Stimulated activated naive CD8-positive, alpha-beta T cell treated with anti-CD3 and anti-CD28 coated beads, Interleukin-15, Interleukin-2, amounts not matched to agents 100 ng/mL and 50 ng/mL, for 24 hours (primary cell): ENCODE results near the gene SHROOM4.

ENCODE experiments used
- H3K27ac Mint-ChIP-seq: one replicate; pipeline ENCODE4 v1.8.0; 2021; ENCODE audit warnings: mild to moderate bottlenecking, mixed read lengths
- H3K27me3 Mint-ChIP-seq: one replicate; pipeline ENCODE4 v1.8.0; 2021; ENCODE audit warnings: mixed read lengths
- H3K36me3 Mint-ChIP-seq: one replicate; pipeline ENCODE4 v1.8.0; 2021; ENCODE audit warnings: low read depth, mixed read lengths
- H3K4me1 Mint-ChIP-seq: one replicate; pipeline ENCODE4 v1.8.0; 2021; ENCODE audit warnings: low read depth, mixed read lengths
- H3K4me3 Mint-ChIP-seq: one replicate; pipeline ENCODE4 v1.8.0; 2021; ENCODE audit warnings: mild to moderate bottlenecking, mixed read lengths
- H3K9me3 Mint-ChIP-seq: one replicate; pipeline ENCODE4 v1.8.0; 2021; ENCODE audit warnings: mixed read lengths

SHROOM4 gene

DNA sequence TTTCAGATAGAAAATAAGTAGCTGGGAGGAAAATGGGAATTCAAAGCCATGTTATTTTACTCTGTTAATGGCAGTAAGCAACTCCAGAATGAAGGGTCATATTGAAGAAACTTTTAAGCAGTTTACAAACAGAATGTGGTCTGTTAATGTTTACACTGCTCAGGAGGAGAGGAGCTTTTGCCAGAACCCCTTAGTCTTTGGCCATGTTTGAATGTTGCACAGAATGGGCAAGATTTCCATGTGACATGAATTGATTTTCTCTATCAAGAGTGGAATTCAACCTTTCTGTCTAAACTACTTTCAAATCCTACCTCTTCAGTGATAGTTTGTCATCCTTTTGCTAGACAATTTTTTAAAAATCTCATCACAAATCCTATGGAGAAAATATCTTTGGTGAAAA is 227.6 kb downstream of the SHROOM4 start:
- H3K27me3 Mint-ChIP-seq, result peaks cover 4% of the 10 kb centered on the region
- H3K36me3 Mint-ChIP-seq, result no peaks in the 10 kb centered on the region
- H3K4me3 Mint-ChIP-seq, result no peak overlapping the region
- no peaks in the 10 kb centered on the region for H3K9me3 Mint-ChIP-seq
- no peaks in the 10 kb centered on the region for H3K4me1 Mint-ChIP-seq
- no peak overlapping the region for H3K27ac Mint-ChIP-seq

DNA sequence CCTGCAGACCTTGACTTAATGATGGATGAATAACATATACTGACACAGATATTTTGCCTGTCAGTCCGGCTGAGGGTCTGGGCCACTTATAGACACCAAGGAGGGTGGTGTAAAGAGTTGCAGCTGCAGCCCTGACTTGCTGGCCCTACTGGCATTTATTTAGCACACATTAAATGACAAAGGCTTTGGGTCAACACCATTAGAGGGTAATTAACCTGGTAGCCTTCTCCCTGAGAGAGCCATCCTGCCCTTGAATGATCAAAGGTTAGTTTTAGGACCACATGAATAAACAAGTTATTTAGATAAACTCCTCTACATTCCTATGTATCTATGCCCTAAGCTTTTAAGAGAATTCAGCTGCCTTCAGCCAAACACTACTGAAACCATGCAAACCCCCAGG is 232.6 kb downstream of the SHROOM4 start:
- no peaks in the 10 kb centered on the region for H3K36me3 Mint-ChIP-seq
- H3K4me3 Mint-ChIP-seq, result no peak overlapping the region
- H3K27ac Mint-ChIP-seq, result no peak overlapping the region
- peaks cover 8% of the 10 kb centered on the region for H3K27me3 Mint-ChIP-seq
- H3K9me3 Mint-ChIP-seq, result no peaks in the 10 kb centered on the region
- no peaks in the 10 kb centered on the region for H3K4me1 Mint-ChIP-seq

DNA sequence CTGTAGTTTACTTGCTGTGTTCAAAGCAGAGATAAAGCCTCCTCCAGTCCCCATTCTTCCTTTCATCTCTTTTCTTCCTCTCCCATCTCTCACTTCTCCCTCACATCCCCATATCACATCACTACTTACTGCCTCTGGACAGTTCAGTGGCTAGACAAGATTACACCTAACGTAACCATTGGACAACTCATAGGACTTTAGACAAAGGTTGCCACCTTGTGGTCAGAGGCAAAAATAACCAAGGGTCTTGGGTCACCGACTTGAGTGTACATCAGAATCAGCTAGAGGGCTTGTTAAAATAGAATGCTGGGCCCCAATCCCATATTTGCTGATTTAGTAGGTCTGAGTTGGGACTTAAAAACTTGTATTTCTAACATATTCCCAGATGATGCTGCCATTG is 234.0 kb downstream of the SHROOM4 start:
- Mint-ChIP-seq H3K27ac (no peak overlapping the region), H3K27me3 (peaks cover 8% of the 10 kb centered on the region), H3K9me3 (no peaks in the 10 kb centered on the region), H3K4me1 (no peaks in the 10 kb centered on the region), H3K4me3 (no peak overlapping the region), H3K36me3 (no peaks in the 10 kb centered on the region)

DNA sequence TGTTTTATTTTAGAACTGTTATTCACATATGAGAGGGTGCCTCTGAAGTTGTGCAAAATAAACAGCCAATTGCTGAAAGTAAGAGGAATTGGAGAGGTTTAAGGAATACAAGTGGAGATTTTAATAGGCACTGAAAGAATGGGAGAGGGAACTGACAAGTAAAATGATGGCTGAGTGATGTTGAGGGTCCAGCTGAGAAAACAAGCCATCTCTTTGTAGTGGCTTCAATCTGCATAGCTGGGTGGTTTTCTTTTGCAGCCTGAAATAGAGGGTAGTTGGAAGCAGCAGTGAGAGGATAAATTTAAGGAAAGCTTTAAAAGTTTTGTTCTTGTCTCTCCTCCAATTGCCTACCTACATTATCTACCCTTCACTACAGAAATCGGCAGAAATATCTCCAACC is 236.7 kb downstream of the SHROOM4 start:
- Mint-ChIP-seq H3K4me3 (no peak overlapping the region), H3K36me3 (no peaks in the 10 kb centered on the region), H3K27ac (no peak overlapping the region), H3K4me1 (no peaks in the 10 kb centered on the region), H3K27me3 (peaks cover 6% of the 10 kb centered on the region), H3K9me3 (no peaks in the 10 kb centered on the region)

DNA sequence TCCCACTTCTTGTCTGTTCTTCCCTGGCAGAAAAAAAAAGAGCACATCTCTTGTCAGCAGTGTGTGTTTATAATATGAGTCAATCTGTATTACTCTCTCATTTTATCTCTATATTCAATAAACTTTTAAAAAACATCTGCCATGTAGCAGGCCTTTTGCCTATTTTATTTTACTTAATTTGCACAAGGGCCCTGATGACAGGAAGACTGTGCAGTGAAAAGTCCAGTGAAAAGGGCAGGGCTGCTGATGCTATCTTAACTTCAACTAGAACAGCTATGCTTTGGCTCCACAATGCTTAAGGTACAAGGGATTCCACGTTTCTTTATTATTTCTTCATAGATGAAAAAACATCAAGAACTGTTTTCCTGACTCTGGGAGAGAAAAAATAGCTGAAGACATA is 246.4 kb downstream of the SHROOM4 start:
- no peaks in the 10 kb centered on the region for H3K4me1 Mint-ChIP-seq
- no peak overlapping the region for H3K27ac Mint-ChIP-seq
- H3K4me3 Mint-ChIP-seq, result no peak overlapping the region
- H3K36me3 Mint-ChIP-seq, result no peaks in the 10 kb centered on the region
- H3K9me3 Mint-ChIP-seq, result no peaks in the 10 kb centered on the region
- no peaks in the 10 kb centered on the region for H3K27me3 Mint-ChIP-seq

DNA sequence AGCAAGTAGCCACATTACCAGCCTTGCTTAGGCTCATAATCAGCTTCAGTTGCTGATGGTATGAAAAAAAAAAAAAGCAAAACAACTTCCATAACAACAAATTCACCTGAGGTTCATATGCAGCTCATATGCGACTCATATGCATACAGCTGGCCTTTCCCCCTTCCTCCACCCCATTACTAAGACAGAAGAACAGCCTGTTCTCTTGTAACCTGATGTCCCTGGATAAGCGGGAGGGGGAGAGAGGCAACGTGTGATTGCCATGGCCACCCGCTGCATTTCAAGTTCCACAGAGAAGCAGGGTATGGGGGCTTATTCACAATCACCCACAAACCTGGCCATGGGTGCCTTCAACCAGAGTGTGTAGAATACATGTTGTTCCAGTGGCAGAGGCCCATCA is 248.3 kb downstream of the SHROOM4 start:
- H3K27me3 Mint-ChIP-seq, result no peaks in the 10 kb centered on the region
- H3K9me3 Mint-ChIP-seq, result no peaks in the 10 kb centered on the region
- H3K4me3 Mint-ChIP-seq, result no peak overlapping the region
- H3K36me3 Mint-ChIP-seq, result no peaks in the 10 kb centered on the region
- no peaks in the 10 kb centered on the region for H3K4me1 Mint-ChIP-seq
- no peak overlapping the region for H3K27ac Mint-ChIP-seq
